Gastrocnemius medialis (tissue), 4 donors: ENCODE measurements around the gene FLT1. TPM values are rescaled to one million over a fixed set of nuclear protein-coding genes. Genes with fewer than 3 reads are reported as not detected.

Experiments used
- ATAC-seq, 2 donors: fragments of 150-250 bp; one replicate each; pipeline ENCODE4 v1.9.1; 2016
- DNase-seq, 2 donors: peaks; one replicate each; pipeline ENCODE4 v3.0.0-alpha.2; 2019
- H3K27ac ChIP-seq, 4 donors: fragments of 200-600 bp; sonication (generic); 1 replicate in 1 of 4; 2 replicates in 3 of 4; pipeline ENCODE4 v1.5.1; 2016 to 2018; ENCODE audit warnings: mild to moderate bottlenecking in 2 of 4, moderate library complexity in 1 of 4
- H3K27me3 ChIP-seq, 3 donors: fragments of 200-600 bp; sonication (generic) in 2 of 3; 1 replicate in 1 of 3; 2 replicates in 2 of 3; pipeline versions ENCODE4 v1.5.1 to v1.6.0; 2016 to 2019; ENCODE audit warnings: mild to moderate bottlenecking in 1 of 3, moderate library complexity in 1 of 3
- H3K36me3 ChIP-seq, 2 donors: fragments of 200-600 bp; sonication (generic) in 1 of 2; one replicate each; pipeline ENCODE4 v1.5.1; 2017 to 2018
- H3K4me1 ChIP-seq, 2 donors: fragments of 200-600 bp; sonication (generic) in 1 of 2; one replicate each; pipeline ENCODE4 v1.5.1; 2016 to 2017; ENCODE audit warnings: mild to moderate bottlenecking in 2 of 2
- H3K4me3 ChIP-seq, 4 donors: fragments of 200-600 bp; sonication (generic) in 3 of 4; 1 replicate in 1 of 4; 2 replicates in 3 of 4; pipeline ENCODE4 v1.5.1; 2016 to 2019; ENCODE audit warnings: mild to moderate bottlenecking in 2 of 4
- H3K9me3 ChIP-seq, 3 donors: fragments of 200-600 bp; sonication (generic) in 2 of 3; 1 replicate in 1 of 3; 2 replicates in 2 of 3; pipeline ENCODE4 v1.5.1; 2016 to 2019
- POLR2A ChIP-seq, 2 donors: fragments of 450-650 bp; IDR thresholded peaks; one replicate each; pipeline ENCODE4 v1.6.1; 2017; ENCODE audit warnings: antibody characterized with exemption in 2 of 2, mild to moderate bottlenecking in 2 of 2, moderate library complexity in 2 of 2
- in situ Hi-C, 4 donors: fragments of 200-750 bp; cut with MboI; loops; one replicate each; pipeline versions ENCODE4 v1.15.0 to v1.8.0; 2017; ENCODE audit warnings: low sequenced_read_pairs in 4 of 4
- intact Hi-C: fragments of 100-400 bp; cut with DNase I; formaldehyde crosslinking; loops from one replicate; pipeline ENCODE4 v1.15.1; 2023; ENCODE audit warnings: low total_unique reads
- total RNA-seq, 4 donors: library from RNA; depleted of rRNA; stranded (reverse); fragments of >200 nt; gene quantifications; one replicate each; pipeline versions ENCODE4 v1.1.0 to v1.2.3, GENCODE V29; 2016
- TF ChIP-seq, protein P1 (sequence below), 5 experiments: fragments of 450-650 bp in 3 of 5; fragments of 200-600 bp in 2 of 5; sonication (generic) in 2 of 5; IDR thresholded peaks in 4 of 5; conservative IDR thresholded peaks in 1 of 5; 1 replicate in 4 of 5; 2 replicates in 1 of 5; pipeline ENCODE4 v1.5.1; 2016 to 2019; ENCODE audit warnings: antibody characterized with exemption in 5 of 5, mild to moderate bottlenecking in 3 of 5, moderate library complexity in 3 of 5

Gene FLT1
- total RNA-seq, 4 donors from 2014 or later: 20.7 to 42.9 (median 29.5) TPM

DNA sequence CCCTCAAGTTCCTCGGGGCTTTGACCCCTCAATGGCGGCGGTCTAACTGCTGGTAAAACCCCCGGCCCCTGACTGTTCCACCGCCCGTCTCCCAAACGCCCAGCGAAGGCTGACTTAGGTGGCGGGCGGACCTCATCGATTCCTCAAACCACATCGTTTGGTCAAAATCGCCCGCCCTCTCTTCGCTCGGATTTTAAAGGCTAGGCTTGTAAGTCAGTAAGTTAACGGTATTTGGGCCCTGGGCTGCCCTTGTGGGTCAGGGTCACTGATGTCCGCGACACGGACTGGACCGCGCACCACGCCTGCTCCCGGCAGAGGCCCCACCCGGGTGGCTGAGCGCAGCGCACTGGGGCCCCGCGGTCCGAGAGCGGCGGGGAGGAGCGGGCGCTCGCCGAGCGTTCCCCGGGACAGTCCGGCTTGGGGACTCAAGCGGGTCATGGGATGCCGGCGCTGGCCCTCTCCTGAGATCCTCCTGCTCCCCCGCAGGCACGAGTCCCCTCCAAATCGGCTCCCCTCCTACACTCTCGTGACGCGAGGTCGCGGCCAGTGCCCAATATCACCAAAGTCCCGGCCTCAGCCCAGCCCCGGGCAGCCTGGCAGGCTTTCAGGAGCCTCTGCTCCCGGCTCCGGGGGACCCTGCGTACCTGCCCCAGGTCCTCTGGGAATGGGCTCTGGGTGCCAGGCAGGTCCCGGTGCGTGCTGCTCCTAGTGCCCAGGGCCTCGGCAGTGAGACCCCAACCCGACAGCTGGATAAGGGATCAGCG is 1.0 kb downstream of the FLT1 start:
- H3K4me1 ChIP-seq: peaks cover 0 to under 1% of the 10 kb centered on the region in 2 donors
- peaks cover 6 to 44% (median 15%) of the 10 kb centered on the region in 3 donors for H3K27me3 ChIP-seq
- ATAC-seq (no peak), DNase-seq (no peak)
- H3K27ac ChIP-seq: peak overlapping the region; percentile 72 to 85 (median 82)
- H3K9me3 ChIP-seq: no peaks in the 10 kb centered on the region
- in situ Hi-C loops: no loop called here
- TF ChIP-seq, protein P1, sequence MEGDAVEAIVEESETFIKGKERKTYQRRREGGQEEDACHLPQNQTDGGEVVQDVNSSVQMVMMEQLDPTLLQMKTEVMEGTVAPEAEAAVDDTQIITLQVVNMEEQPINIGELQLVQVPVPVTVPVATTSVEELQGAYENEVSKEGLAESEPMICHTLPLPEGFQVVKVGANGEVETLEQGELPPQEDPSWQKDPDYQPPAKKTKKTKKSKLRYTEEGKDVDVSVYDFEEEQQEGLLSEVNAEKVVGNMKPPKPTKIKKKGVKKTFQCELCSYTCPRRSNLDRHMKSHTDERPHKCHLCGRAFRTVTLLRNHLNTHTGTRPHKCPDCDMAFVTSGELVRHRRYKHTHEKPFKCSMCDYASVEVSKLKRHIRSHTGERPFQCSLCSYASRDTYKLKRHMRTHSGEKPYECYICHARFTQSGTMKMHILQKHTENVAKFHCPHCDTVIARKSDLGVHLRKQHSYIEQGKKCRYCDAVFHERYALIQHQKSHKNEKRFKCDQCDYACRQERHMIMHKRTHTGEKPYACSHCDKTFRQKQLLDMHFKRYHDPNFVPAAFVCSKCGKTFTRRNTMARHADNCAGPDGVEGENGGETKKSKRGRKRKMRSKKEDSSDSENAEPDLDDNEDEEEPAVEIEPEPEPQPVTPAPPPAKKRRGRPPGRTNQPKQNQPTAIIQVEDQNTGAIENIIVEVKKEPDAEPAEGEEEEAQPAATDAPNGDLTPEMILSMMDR (IDR thresholded peaks at IDR 0.05 in 4 of 5, conservative IDR thresholded peaks at IDR 0.05 in 1 of 5): no peak
- no peak for TF ChIP-seq POLR2A (IDR thresholded peaks at IDR 0.05)
- intact Hi-C loops: loop anchor here (5.0 kb wide), 2 partner anchors 143 to 167 kb away; no protein-coding TSS in a partner anchor
- H3K36me3 ChIP-seq: no peaks in the 10 kb centered on the region
- peak overlapping the region; percentile 52 to 65 (median 63) for H3K4me3 ChIP-seq

DNA sequence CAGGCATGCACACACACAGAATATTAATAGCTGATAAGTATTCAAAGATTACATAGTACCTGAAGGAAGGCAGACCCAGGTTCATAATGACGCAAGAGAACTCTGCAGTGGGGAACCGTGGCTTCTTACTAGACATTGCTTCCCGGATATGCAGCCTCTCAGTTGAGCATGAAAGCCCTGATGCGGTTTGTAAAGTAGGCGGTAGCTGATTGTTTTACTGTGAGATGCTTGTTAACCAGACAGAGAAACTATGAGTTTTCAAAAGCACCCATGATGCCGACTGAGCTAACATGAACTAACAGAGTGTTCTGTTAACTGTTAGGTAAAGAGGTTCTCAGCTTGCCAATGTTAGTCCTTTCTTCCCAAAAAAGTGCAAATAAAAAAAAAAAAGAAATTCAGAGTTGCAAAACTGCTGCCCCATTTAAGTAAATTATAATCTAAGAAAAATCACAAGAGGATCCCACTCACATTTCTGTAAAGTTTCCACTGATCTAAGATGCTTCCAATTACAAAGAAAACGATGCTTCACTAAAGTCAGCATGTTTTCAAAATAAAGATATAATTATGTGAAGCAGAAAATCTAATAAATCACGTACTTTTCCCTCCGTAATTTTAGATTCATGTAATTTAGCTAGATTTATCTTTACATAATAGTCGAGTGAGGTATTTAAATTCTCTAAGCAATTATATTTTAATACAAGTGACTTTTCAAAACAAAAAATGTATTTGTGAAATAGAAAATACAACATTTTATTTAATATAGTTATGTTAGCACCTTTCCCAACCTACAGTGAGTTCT is 2.2 kb downstream of the FLT1 start:
- in situ Hi-C loops: no loop called here
- Histone ChIP-seq H3K4me3 (peak overlapping the region; percentile 52 to 65 (median 63)), H3K27ac (peak overlapping the region; percentile 12 to 85 (median 82)), H3K9me3 (no peaks in the 10 kb centered on the region), H3K36me3 (no peaks in the 10 kb centered on the region), H3K27me3 (peaks cover 6 to 44% (median 15%) of the 10 kb centered on the region in 3 donors), H3K4me1 (peaks cover 0 to 4% of the 10 kb centered on the region in 2 donors)
- DNase-seq (no peak), ATAC-seq (no peak)
- TF ChIP-seq, protein P1 (IDR thresholded peaks at IDR 0.05 in 4 of 5, conservative IDR thresholded peaks at IDR 0.05 in 1 of 5): no peak
- TF ChIP-seq POLR2A (IDR thresholded peaks at IDR 0.05): no peak
- intact Hi-C loops: loop anchor here (5.0 kb wide), 2 partner anchors 145 to 165 kb away; no protein-coding TSS in a partner anchor

DNA sequence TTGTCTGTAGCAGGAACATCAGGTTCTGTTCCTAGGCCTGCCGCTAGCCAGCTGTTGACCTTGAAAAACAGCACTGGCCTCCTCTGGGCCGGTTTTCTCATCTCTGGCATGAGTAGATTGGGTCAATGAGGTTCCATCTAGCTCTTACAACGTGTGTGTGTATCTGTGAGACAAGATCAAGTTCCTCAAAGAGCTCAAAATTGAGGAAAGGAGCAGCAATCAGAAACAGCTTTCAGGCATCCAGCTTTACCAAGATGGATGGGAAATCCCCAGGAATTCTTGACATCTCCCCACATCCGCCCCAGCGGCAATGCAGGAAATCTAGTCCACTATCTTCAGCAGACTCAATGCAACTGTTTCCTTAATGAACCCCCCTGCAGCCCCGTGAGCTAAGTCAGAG is 4.9 kb downstream of the FLT1 start:
- H3K4me1 ChIP-seq: peaks cover 0 to 4% of the 10 kb centered on the region in 2 donors
- TF ChIP-seq, protein P1 (IDR thresholded peaks at IDR 0.05 in 4 of 5, conservative IDR thresholded peaks at IDR 0.05 in 1 of 5): no peak
- TF ChIP-seq POLR2A (IDR thresholded peaks at IDR 0.05): no peak
- in situ Hi-C loops: no loop called here
- H3K9me3 ChIP-seq: no peaks in the 10 kb centered on the region
- H3K27ac ChIP-seq: peak overlapping the region in 3 of 4 donors; percentile 54 to 85 (median 82)
- ATAC-seq (peak; percentile 21 to 30), DNase-seq (no peak)
- H3K4me3 ChIP-seq: peak overlapping the region; percentile 8 to 65 (median 26)
- H3K27me3 ChIP-seq: peaks cover 6 to 32% (median 15%) of the 10 kb centered on the region in 3 donors
- intact Hi-C loops: loop anchor here (5.0 kb wide), 2 partner anchors 147 to 163 kb away; no protein-coding TSS in a partner anchor
- no peaks in the 10 kb centered on the region for H3K36me3 ChIP-seq

DNA sequence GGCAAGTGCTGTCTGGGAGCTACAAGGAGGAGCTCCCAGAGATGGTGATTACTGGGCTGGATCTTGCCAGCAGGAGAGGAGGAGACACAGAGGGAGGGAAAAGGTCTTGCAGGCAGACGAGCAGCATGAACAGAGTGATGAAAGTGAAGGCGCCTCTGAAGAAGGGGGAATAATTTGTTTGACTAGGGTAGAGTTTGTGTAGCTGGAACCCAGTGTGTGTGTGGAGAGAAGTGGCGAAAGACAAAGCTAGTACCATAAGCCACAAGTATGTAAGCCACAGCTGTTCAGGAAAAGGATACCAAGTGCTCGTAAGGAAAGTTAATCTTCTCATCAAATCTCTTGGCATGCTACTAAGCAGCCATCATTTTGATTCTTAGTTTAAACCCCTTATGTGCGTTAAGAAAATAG is 5.4 kb downstream of the FLT1 start:
- peaks cover 5 to 27% (median 15%) of the 10 kb centered on the region in 3 donors for H3K27me3 ChIP-seq
- in situ Hi-C loops: no loop called here
- H3K4me3 ChIP-seq: peak overlapping the region in 2 of 4 donors; percentile 37 to 65
- TF ChIP-seq POLR2A (IDR thresholded peaks at IDR 0.05): no peak
- no peaks in the 10 kb centered on the region for H3K36me3 ChIP-seq
- intact Hi-C loops: no loop called here
- peak overlapping the region; percentile 35 to 85 (median 68) for H3K27ac ChIP-seq
- ATAC-seq (peak in 1 of 2 donors; percentile 12), DNase-seq (no peak)
- H3K4me1 ChIP-seq: peaks cover 0 to 4% of the 10 kb centered on the region in 2 donors
- no peaks in the 10 kb centered on the region for H3K9me3 ChIP-seq
